ENCODE results near the gene ZFPM1.

The ZFPM1 gene

GRCh38 chr16:88580371-88580770 lies 127.3 kb downstream of the ZFPM1 start:
- DNase-seq: no peak

GRCh38 chr16:88581033-88581432 lies 128.0 kb downstream of the ZFPM1 start:
- DNase-seq: no peak

GRCh38 chr16:88582912-88583575 lies 130.0 kb downstream of the ZFPM1 start:
- DNase-seq: no peak

DNA sequence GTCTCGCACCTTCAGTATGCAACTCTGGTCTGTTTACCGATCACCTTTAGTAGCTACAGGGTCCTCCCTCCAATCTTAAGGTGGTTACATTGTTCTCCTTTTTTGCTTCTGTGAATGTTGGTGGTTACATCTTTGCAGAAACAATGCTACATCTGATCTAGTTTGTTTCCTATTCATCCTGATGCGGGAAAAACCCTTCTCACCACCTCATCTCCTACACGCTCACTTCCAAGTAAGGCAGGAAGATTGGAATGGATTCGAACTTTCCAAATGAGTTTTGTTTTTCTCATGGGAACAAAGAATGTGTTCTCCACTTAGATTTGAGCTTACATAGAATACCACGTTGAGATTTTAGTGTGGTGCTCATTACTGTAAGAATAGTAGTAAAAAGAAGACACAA lies 131.6 kb downstream of the ZFPM1 start:
- DNase-seq: no peak

- DNase-seq: no peak
These were observed 132.2 kb downstream of the ZFPM1 start for GRCh38 chr16:88585269-88585668.

- no peak for DNase-seq
These were observed 133.0 kb downstream of the ZFPM1 start for GRCh38 chr16:88585927-88586581.

Measured in NCI-H2029 treated with DMSO at 0.1 percent for 48 hours (cell line).